NB4 (cell line): Measurements from ENCODE around the gene SV2C.

ENCODE experiments used
- POLR2A ChIP-seq: IDR thresholded peaks from 2 replicates; pipeline ENCODE4 v1.6.1; 2011; ENCODE audit warnings: mild to moderate bottlenecking; ENCODE audit not compliant: insufficient read length; ENCODE audit errors: extremely low read depth
- TF ChIP-seq, protein P1 (sequence below): IDR thresholded peaks from one replicate; pipeline ENCODE4 v1.5.1; 2012; ENCODE audit warnings: low read depth, low read length

DNA sequence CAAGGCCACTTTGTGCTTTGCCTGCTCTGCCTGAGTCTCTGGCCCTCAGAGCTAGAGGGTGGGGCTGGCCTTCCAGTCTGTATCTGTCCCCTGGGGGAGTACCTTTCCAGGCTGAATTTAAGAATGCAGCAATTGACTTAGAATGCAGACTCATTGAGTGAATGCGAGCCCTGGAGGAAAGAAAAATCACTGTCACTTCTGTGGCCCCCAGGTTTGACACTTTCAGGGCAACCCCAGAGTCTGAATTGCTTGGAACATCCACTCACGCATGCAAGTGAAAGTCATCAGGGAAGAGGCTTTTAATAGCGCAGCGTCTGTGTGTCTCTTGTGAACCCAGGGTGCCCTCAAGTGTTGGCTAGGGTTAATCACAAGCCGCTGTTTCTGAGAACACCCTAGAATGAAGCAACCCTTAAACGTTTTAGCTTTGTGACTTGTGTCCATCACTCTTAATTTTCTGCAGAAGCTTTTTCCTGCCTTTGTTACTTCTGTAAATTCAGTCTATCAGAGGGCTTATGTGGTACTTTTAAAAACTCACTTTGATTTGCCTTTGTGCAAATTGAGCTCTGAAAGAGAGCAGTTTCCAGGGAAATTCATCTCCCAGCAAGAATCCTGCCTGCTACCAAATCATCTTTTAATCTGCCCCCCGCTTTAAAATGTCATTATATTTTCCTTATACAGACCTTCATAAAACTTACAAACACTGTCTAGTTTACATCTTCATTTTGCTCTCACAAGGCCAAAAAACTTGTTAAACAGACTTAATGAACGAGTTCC, 173.1 kb downstream of the SV2C start:
- TF ChIP-seq, protein P1, sequence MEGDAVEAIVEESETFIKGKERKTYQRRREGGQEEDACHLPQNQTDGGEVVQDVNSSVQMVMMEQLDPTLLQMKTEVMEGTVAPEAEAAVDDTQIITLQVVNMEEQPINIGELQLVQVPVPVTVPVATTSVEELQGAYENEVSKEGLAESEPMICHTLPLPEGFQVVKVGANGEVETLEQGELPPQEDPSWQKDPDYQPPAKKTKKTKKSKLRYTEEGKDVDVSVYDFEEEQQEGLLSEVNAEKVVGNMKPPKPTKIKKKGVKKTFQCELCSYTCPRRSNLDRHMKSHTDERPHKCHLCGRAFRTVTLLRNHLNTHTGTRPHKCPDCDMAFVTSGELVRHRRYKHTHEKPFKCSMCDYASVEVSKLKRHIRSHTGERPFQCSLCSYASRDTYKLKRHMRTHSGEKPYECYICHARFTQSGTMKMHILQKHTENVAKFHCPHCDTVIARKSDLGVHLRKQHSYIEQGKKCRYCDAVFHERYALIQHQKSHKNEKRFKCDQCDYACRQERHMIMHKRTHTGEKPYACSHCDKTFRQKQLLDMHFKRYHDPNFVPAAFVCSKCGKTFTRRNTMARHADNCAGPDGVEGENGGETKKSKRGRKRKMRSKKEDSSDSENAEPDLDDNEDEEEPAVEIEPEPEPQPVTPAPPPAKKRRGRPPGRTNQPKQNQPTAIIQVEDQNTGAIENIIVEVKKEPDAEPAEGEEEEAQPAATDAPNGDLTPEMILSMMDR, result peak; percentile 69
- TF ChIP-seq POLR2A, result no peak
